SH-SY5Y (cell line): ENCODE data around the gene ANKRD2.

ENCODE experiments used
- GATA2 ChIP-seq: IDR thresholded peaks from 2 replicates; pipeline ENCODE4 v1.6.1; 2011; ENCODE audit warnings: mild to moderate bottlenecking, low read depth, low read length
- GATA3 ChIP-seq: IDR thresholded peaks from 2 replicates; pipeline ENCODE4 v1.6.1; 2011; ENCODE audit warnings: low read depth, mild to moderate bottlenecking, low read length, moderate library complexity

- no peak for TF ChIP-seq GATA3
- no peak for TF ChIP-seq GATA2
Measured at GRCh38 chr10:97631098-97631497, 58.5 kb downstream of the ANKRD2 start.
